HFF-Myc (cell line): ENCODE data around the gene WFDC8.

ENCODE experiments used
- DNase-seq: peaks from one replicate; pipeline ENCODE4 v3.0.0-alpha.2; 2011; ENCODE audit warnings: low read depth; ENCODE audit errors: extremely low read depth
- H3K4me3 ChIP-seq: replicated peaks from 2 replicates; pipeline ENCODE4 v1.5.1; 2011; ENCODE audit warnings: low read depth, mild to moderate bottlenecking, control low read depth, low read length
- CTCF ChIP-seq: IDR thresholded peaks from 2 replicates; pipeline ENCODE4 v1.5.1; 2012; ENCODE audit warnings: mild to moderate bottlenecking, low read depth, low read length, control low read depth; ENCODE audit errors: missing control alignments

The WFDC8 gene

GRCh38 chr20:45579184-45579583, at the start of gene WFDC8:
Gene WFDC8 (minus strand): TSS chr20:45579284. CDS start chr20:45579247, 37 bp downstream.
- no peak for DNase-seq
- no peak for TF ChIP-seq CTCF
- H3K4me3 ChIP-seq: no peak within 1 kb of the TSS

GRCh38 chr20:45626540-45626939, 47.5 kb upstream of the WFDC8 start:
- H3K4me3 ChIP-seq: no peak overlapping the region
- no peak for DNase-seq
- no peak for TF ChIP-seq CTCF

- no peak for DNase-seq
- no peak overlapping the region for H3K4me3 ChIP-seq
- TF ChIP-seq CTCF: no peak
These were observed 42.5 kb upstream of the WFDC8 start for GRCh38 chr20:45621593-45621992.

GRCh38 chr20:45617591-45617990, 38.5 kb upstream of the WFDC8 start:
- no peak for TF ChIP-seq CTCF
- no peak overlapping the region for H3K4me3 ChIP-seq

GRCh38 chr20:45612314-45612713, 33.2 kb upstream of the WFDC8 start:
- no peak for TF ChIP-seq CTCF
- no peak overlapping the region for H3K4me3 ChIP-seq
- DNase-seq: no peak

More at GRCh38 chr20:45617591-45617990, 38.5 kb upstream of the WFDC8 start:
- no peak for DNase-seq

- H3K4me3 ChIP-seq: no peak overlapping the region
- no peak for TF ChIP-seq CTCF
- peak; percentile 77 for DNase-seq
These were observed 32.0 kb upstream of the WFDC8 start for GRCh38 chr20:45611054-45611453.

- no peak for DNase-seq
- H3K4me3 ChIP-seq: no peak overlapping the region
- TF ChIP-seq CTCF: no peak
These were observed 28.7 kb upstream of the WFDC8 start for GRCh38 chr20:45607810-45608209.
